Measurements from ENCODE around the gene REV3L. TPM values are rescaled to one million over a fixed set of nuclear protein-coding genes. Genes with fewer than 3 reads are reported as not detected.

The REV3L gene
- polyA plus RNA-seq, 1 of the 3 experiments (the other 2 are of a cell fraction) = 7.3 TPM

- no peaks in the 10 kb centered on the region; the same call in 1 of the 2 replicates for H3K9me3 ChIP-seq
- TF ChIP-seq, protein P1, sequence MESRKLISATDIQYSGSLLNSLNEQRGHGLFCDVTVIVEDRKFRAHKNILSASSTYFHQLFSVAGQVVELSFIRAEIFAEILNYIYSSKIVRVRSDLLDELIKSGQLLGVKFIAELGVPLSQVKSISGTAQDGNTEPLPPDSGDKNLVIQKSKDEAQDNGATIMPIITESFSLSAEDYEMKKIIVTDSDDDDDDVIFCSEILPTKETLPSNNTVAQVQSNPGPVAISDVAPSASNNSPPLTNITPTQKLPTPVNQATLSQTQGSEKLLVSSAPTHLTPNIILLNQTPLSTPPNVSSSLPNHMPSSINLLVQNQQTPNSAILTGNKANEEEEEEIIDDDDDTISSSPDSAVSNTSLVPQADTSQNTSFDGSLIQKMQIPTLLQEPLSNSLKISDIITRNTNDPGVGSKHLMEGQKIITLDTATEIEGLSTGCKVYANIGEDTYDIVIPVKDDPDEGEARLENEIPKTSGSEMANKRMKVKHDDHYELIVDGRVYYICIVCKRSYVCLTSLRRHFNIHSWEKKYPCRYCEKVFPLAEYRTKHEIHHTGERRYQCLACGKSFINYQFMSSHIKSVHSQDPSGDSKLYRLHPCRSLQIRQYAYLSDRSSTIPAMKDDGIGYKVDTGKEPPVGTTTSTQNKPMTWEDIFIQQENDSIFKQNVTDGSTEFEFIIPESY (IDR thresholded peaks at IDR 0.05; ENCODE audit: borderline replicate concordance, low read depth) = no peak
- TF ChIP-seq RAD21 (IDR thresholded peaks at IDR 0.05; ENCODE audit: low read length) = no peak
- no peak for TF ChIP-seq SIN3A (IDR thresholded peaks at IDR 0.05; ENCODE audit: borderline replicate concordance, low read depth, low read length)
- TF ChIP-seq, protein P2, sequence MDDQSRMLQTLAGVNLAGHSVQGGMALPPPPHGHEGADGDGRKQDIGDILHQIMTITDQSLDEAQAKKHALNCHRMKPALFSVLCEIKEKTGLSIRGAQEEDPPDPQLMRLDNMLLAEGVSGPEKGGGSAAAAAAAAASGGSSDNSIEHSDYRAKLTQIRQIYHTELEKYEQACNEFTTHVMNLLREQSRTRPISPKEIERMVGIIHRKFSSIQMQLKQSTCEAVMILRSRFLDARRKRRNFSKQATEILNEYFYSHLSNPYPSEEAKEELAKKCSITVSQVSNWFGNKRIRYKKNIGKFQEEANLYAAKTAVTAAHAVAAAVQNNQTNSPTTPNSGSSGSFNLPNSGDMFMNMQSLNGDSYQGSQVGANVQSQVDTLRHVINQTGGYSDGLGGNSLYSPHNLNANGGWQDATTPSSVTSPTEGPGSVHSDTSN (IDR thresholded peaks at IDR 0.05) = no peak
- no peak for TF ChIP-seq IRF3 (IDR thresholded peaks at IDR 0.05; ENCODE audit: low read depth, low read length)
- TF ChIP-seq EZH2phosphoT487 (IDR thresholded peaks at IDR 0.05; ENCODE audit: borderline replicate concordance, low read depth) = no peak
- no peak for TF ChIP-seq FOXM1 (IDR thresholded peaks at IDR 0.05; ENCODE audit: low read depth)
- TF ChIP-seq NRF1 (IDR thresholded peaks at IDR 0.05; ENCODE audit: low read depth, low read length) = no peak
- TF ChIP-seq SMC3 (IDR thresholded peaks at IDR 0.05; ENCODE audit: low read depth, low read length) = no peak
- TF ChIP-seq MXI1 (IDR thresholded peaks at IDR 0.05; ENCODE audit: low read depth, low read length) = no peak
- TF ChIP-seq ELF1 (IDR thresholded peaks at IDR 0.05) = no peak
- TF ChIP-seq, protein P3, sequence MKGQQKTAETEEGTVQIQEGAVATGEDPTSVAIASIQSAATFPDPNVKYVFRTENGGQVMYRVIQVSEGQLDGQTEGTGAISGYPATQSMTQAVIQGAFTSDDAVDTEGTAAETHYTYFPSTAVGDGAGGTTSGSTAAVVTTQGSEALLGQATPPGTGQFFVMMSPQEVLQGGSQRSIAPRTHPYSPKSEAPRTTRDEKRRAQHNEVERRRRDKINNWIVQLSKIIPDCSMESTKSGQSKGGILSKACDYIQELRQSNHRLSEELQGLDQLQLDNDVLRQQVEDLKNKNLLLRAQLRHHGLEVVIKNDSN (IDR thresholded peaks at IDR 0.05; ENCODE audit: borderline replicate concordance, low read depth) = no peak
- no peak for TF ChIP-seq JUND (IDR thresholded peaks at IDR 0.05)
- no peaks in the 10 kb centered on the region for H3K4me1 ChIP-seq (ENCODE audit: control insufficient read depth in 1 of 2, insufficient read depth in 2 of 2, low read depth in 1 of 2, low read length in 1 of 2)
- H3K4me3 ChIP-seq (ENCODE audit: low read depth in 2 of 2, low read length in 1 of 2) = no peak overlapping the region
- H4K20me1 ChIP-seq (ENCODE audit: insufficient read depth) = no peaks in the 10 kb centered on the region
- no peaks in the 10 kb centered on the region for H3K9me2 ChIP-seq
- no peak for DNase-seq
- H3K4me2 ChIP-seq = no peak overlapping the region
- H2AFZ ChIP-seq (ENCODE audit: low read depth) = no peak overlapping the region
- 93% methylated on average over 3 of the region's 3 CpGs for WGBS (ENCODE audit: low lambda C conversion rate)
- POLR2A ChIA-PET = no interaction called here
- CTCF ChIA-PET = no interaction called here
- no peaks in the 10 kb centered on the region for H3K27me3 ChIP-seq (ENCODE audit: insufficient read depth)
- no peaks in the 10 kb centered on the region for H3F3A ChIP-seq (replicated peaks; ENCODE audit: insufficient read depth)
- H3K36me3 ChIP-seq (replicated peaks in 1 of 2; ENCODE audit: control insufficient read depth in 1 of 2, insufficient read depth in 2 of 2, low read length in 1 of 2) = peaks cover 52 to 73% of the 10 kb centered on the region in 2 experiments
- H3K79me2 ChIP-seq (ENCODE audit: insufficient read depth) = no peaks in the 10 kb centered on the region
- no peak overlapping the region for H3K27ac ChIP-seq (ENCODE audit: low read depth in 2 of 2, low read length in 1 of 2)
- no peak overlapping the region for H3K9ac ChIP-seq
Measured at GRCh38 chr6:111399626-111400025, 83.4 kb downstream of the REV3L start.

- Histone ChIP-seq H3K9ac (no peak overlapping the region), H3K79me2 (ENCODE audit: insufficient read depth) (peaks cover 5% of the 10 kb centered on the region; the same call in 1 of the 2 replicates), H3K36me3 (replicated peaks in 1 of 2; ENCODE audit: control insufficient read depth in 1 of 2, insufficient read depth in 2 of 2, low read length in 1 of 2) (peaks cover 49 to 73% of the 10 kb centered on the region in 2 experiments), H2AFZ (ENCODE audit: low read depth) (no peak overlapping the region), H3K9me3 (no peaks in the 10 kb centered on the region), H3K27ac (ENCODE audit: low read depth in 2 of 2, low read length in 1 of 2) (no peak overlapping the region), H3K4me2 (no peak overlapping the region), H3K4me1 (ENCODE audit: control insufficient read depth in 1 of 2, insufficient read depth in 2 of 2, low read depth in 1 of 2, low read length in 1 of 2) (no peaks in the 10 kb centered on the region), H3K9me2 (no peaks in the 10 kb centered on the region), H4K20me1 (ENCODE audit: insufficient read depth) (no peaks in the 10 kb centered on the region), H3K27me3 (ENCODE audit: insufficient read depth) (no peaks in the 10 kb centered on the region), H3K4me3 (ENCODE audit: low read depth in 2 of 2, low read length in 1 of 2) (no peak overlapping the region), H3F3A (replicated peaks; ENCODE audit: insufficient read depth) (peaks cover 5% of the 10 kb centered on the region)
- no peak for DNase-seq
- TF ChIP-seq FOXJ3 (CRISPR knock-in tag; IDR thresholded peaks at IDR 0.05) = no peak
- no peak for TF ChIP-seq JUND (IDR thresholded peaks at IDR 0.05)
- TF ChIP-seq TAF1 (IDR thresholded peaks at IDR 0.05; ENCODE audit: borderline replicate concordance, low read depth, low read length) = no peak
- no peak for TF ChIP-seq TCF12 (IDR thresholded peaks at IDR 0.05)
- no peak for TF ChIP-seq MXI1 (IDR thresholded peaks at IDR 0.05; ENCODE audit: low read depth, low read length)
- no peak for TF ChIP-seq ELF1 (IDR thresholded peaks at IDR 0.05)
- TF ChIP-seq POLR2AphosphoS5 (IDR thresholded peaks at IDR 0.05; ENCODE audit: low read depth, low read length) = no peak
- TF ChIP-seq, protein P4, sequence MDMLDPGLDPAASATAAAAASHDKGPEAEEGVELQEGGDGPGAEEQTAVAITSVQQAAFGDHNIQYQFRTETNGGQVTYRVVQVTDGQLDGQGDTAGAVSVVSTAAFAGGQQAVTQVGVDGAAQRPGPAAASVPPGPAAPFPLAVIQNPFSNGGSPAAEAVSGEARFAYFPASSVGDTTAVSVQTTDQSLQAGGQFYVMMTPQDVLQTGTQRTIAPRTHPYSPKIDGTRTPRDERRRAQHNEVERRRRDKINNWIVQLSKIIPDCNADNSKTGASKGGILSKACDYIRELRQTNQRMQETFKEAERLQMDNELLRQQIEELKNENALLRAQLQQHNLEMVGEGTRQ (IDR thresholded peaks at IDR 0.05; ENCODE audit: borderline replicate concordance, low read depth, low read length) = no peak
- TF ChIP-seq EZH2phosphoT487 (IDR thresholded peaks at IDR 0.05; ENCODE audit: borderline replicate concordance, low read depth) = no peak
- TF ChIP-seq RXRA (IDR thresholded peaks at IDR 0.05; ENCODE audit: borderline replicate concordance, low read depth) = no peak
- no peak for TF ChIP-seq IRF3 (IDR thresholded peaks at IDR 0.05; ENCODE audit: low read depth, low read length)
- TF ChIP-seq EP300 (IDR thresholded peaks at IDR 0.05; ENCODE audit: borderline replicate concordance in 1 of 2, low read depth in 1 of 2, low read length in 1 of 2) = no peak
- TF ChIP-seq, protein P5, sequence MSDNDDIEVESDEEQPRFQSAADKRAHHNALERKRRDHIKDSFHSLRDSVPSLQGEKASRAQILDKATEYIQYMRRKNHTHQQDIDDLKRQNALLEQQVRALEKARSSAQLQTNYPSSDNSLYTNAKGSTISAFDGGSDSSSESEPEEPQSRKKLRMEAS (IDR thresholded peaks at IDR 0.05; ENCODE audit: low read depth) = no peak
- POLR2A ChIA-PET = no interaction called here
- CTCF ChIA-PET = interaction anchor here (1.3 to 1.5 kb wide), 2 partner anchors 11 to 90 kb away, joined by 3 read pairs; no protein-coding TSS in a partner anchor
- 99% methylated on average over 2 of the region's 2 CpGs for WGBS (ENCODE audit: low lambda C conversion rate)
Measured at GRCh38 chr6:111388681-111389080, 94.3 kb downstream of the REV3L start.
